Naive thymus-derived CD8-positive, alpha-beta T cell (primary cell): ENCODE data around the gene KIF7. TPM values are rescaled to one million over a fixed set of nuclear protein-coding genes. Genes with fewer than 3 reads are reported as not detected.
"Not testable (repeated sequence)": the region's sequence is repeated elsewhere in the genome, so short reads cannot be mapped to it uniquely, and the experiment has no call there.

Experiments
- ATAC-seq, 2 donors: fragments of 150-1000 bp; cut with Tn5 transposase in 1 of 2; sonication (Bioruptor Pico), chemical (Tn5 transposase) in 1 of 2; 1 replicate in 1 of 2; 2 replicates in 1 of 2; pipeline ENCODE4 v1.10.0; 2021; ENCODE audit warnings: mild to moderate bottlenecking in 2 of 2, moderate library complexity in 2 of 2
- POLR2A ChIA-PET: fragments of 350-600 bp; sonication (Branson Sonifier 250); formaldehyde crosslinking; loops from one replicate; lab custom pipeline; 2021; ENCODE audit warnings: antibody characterized with exemption; lab: Charles Lee
- DNase-seq, 10 donors: peaks; one replicate each; pipeline versions ENCODE4 v3.0.0 to v3.0.0-alpha.2; 2020 to 2022
- H3K27ac Mint-ChIP-seq, 10 donors: one replicate each; pipeline ENCODE4 v1.8.0; 2020 to 2022; ENCODE audit warnings: mild to moderate bottlenecking in 10 of 10, mixed read lengths in 10 of 10, moderate library complexity in 4 of 10, inconsistent platforms in 1 of 10
- H3K27me3 Mint-ChIP-seq, 5 donors: one replicate each; pipeline ENCODE4 v1.8.0; 2021 to 2022; ENCODE audit warnings: mixed read lengths in 5 of 5
- H3K36me3 Mint-ChIP-seq, 3 donors: one replicate each; pipeline ENCODE4 v1.8.0; 2020 to 2022; ENCODE audit warnings: mixed read lengths in 3 of 3, mild to moderate bottlenecking in 2 of 3, inconsistent platforms in 1 of 3
- H3K4me1 Mint-ChIP-seq, 4 donors: one replicate each; pipeline ENCODE4 v1.8.0; 2021 to 2022; ENCODE audit warnings: mixed read lengths in 4 of 4
- H3K4me3 Mint-ChIP-seq, 10 donors: one replicate each; pipeline ENCODE4 v1.8.0; 2020 to 2022; ENCODE audit warnings: mild to moderate bottlenecking in 10 of 10, mixed read lengths in 10 of 10, moderate library complexity in 6 of 10, inconsistent platforms in 1 of 10
- H3K9me3 Mint-ChIP-seq, 9 donors: one replicate each; pipeline ENCODE4 v1.8.0; 2020 to 2022; ENCODE audit warnings: mixed read lengths in 9 of 9, mild to moderate bottlenecking in 3 of 9, inconsistent platforms in 1 of 9, moderate library complexity in 1 of 9
- polyA plus RNA-seq, 3 donors: library from polyadenylated mRNA; unstranded; fragments of 300-500 nt; fragmentation: Illumina TruSeq; gene quantifications; one replicate each; pipeline ENCODE4 v1.2.3, GENCODE V29; 2021
- total RNA-seq, 8 experiments: library from RNA in 2 of 8; stranded (reverse) in 2 of 8; gene quantifications; one replicate each; pipeline ENCODE4 v1.2.3 and lab custom pipeline; 2021 to 2026

The KIF7 gene
- total and polyA plus RNA-seq, 5 experiments from 2014 or later: 0.10 to 0.17 TPM; not detected in 3

DNA sequence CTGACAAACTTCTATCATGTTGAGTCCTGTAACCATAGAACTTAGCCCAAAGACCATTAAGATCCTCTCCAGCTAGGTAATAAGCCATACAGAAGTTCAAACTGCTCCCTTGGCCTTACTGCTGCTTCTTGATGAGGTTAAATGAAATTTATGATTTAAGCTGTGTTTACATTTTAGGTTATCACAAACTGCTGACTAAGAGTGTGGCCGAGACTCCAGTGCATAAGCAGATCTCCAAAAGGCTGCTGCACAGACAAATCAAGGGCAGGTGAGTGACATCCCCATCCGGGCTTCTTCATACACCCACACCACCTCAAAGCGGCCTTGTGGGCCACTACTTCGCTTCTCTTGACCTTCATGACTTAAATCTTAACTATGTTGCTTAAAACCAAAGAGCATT, 39.0 kb downstream of the KIF7 start:
- H3K36me3 Mint-ChIP-seq: peaks cover 3 to 27% (median 26%) of the 10 kb centered on the region in 3 donors
- ATAC-seq (no peak), DNase-seq (no peak)
- H3K9me3 Mint-ChIP-seq: peaks cover 10 to 42% (median 26%) of the 10 kb centered on the region in 9 donors
- no peaks in the 10 kb centered on the region for H3K4me1 Mint-ChIP-seq
- H3K27me3 Mint-ChIP-seq: peaks cover 0 to 2% (median 0%) of the 10 kb centered on the region in 5 donors
- H3K4me3 Mint-ChIP-seq: no peak overlapping the region
- POLR2A ChIA-PET: no interaction called here
- no peak overlapping the region for H3K27ac Mint-ChIP-seq

DNA sequence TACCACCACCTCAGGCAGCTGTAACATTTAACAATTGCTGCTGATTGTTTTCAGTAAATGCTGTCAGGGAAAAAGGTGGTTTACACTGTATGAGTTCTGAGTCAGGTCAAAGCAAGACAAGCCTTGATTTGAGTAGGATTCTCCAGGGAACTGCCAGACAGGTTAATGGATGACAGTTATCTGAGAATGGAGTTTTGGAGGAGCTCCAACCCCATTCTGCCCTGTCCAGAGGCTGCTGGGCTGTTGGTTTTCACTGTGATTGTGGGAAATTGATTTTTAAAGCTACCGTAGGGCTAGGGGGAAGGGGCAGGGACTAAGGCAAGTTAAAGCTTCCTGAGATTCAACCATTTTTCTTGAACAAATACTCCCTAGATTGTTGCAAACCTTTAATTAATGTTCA, 40.1 kb downstream of the KIF7 start:
- H3K27ac Mint-ChIP-seq: no peak overlapping the region
- H3K9me3 Mint-ChIP-seq: peaks cover 13 to 43% (median 28%) of the 10 kb centered on the region in 9 donors
- H3K4me3 Mint-ChIP-seq: no peak overlapping the region
- DNase-seq (no peak), ATAC-seq (no peak)
- H3K36me3 Mint-ChIP-seq: peaks cover 3 to 29% (median 27%) of the 10 kb centered on the region in 3 donors
- POLR2A ChIA-PET: no interaction called here
- H3K27me3 Mint-ChIP-seq: peaks cover 0 to 2% (median 0%) of the 10 kb centered on the region in 5 donors
- H3K4me1 Mint-ChIP-seq: no peaks in the 10 kb centered on the region

DNA sequence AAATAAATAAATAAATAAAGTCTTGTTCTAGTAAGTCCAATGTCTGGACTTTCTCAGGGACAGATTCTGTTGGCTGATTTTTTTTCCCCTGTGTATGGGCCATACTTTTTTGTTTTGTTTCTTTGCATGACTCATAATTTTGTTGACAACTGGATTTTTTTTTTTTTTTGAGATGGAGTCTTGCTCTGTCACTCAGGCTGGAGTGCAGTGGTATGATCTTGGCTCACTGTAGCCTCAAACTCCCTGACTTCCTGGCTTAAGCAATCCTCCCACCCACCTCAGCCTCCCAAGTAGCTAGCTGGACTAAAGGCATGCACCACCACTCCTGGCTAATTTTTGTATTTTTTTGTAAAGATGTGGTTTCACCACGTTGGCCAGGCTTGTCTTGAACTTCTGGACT, 41.1 kb downstream of the KIF7 start:
- Mint-ChIP-seq H3K27me3 (peaks cover 0 to 2% (median 0%) of the 10 kb centered on the region in 5 donors), H3K9me3 (peaks cover 13 to 43% (median 28%) of the 10 kb centered on the region in 9 donors), H3K36me3 (peaks cover 3 to 29% (median 27%) of the 10 kb centered on the region in 3 donors), H3K4me1 (no peaks in the 10 kb centered on the region), H3K4me3 (no peak overlapping the region), H3K27ac (no peak overlapping the region)
- no peak for ATAC-seq
- POLR2A ChIA-PET: no interaction called here
- no peak for DNase-seq

DNA sequence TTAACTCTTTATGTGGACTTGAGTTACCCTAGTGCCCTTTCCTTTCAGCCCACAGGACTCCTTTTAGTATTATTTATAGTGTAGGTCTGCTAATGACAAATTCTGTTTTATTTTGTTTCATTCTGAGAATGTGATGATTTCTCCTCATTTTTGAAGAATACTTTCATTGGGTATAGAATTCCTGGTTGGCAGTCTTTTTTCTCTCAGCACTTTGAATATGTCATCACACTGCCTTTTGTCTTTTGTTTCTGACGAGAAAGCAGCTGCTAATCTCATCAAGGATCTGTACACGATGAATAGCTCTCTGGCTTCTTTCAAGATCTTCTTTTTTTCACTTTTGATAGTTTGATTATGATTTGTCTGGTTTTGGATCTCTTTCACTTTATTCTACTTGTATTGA, 42.2 kb downstream of the KIF7 start:
- Mint-ChIP-seq H3K4me1 (no peaks in the 10 kb centered on the region), H3K27ac (no peak overlapping the region), H3K27me3 (peaks cover 0 to 2% (median 0%) of the 10 kb centered on the region in 5 donors), H3K9me3 (peaks cover 13 to 43% (median 28%) of the 10 kb centered on the region in 9 donors), H3K36me3 (peaks cover 3 to 29% (median 27%) of the 10 kb centered on the region in 3 donors), H3K4me3 (no peak overlapping the region)
- no peak for ATAC-seq
- DNase-seq: no peak
- POLR2A ChIA-PET: no interaction called here

DNA sequence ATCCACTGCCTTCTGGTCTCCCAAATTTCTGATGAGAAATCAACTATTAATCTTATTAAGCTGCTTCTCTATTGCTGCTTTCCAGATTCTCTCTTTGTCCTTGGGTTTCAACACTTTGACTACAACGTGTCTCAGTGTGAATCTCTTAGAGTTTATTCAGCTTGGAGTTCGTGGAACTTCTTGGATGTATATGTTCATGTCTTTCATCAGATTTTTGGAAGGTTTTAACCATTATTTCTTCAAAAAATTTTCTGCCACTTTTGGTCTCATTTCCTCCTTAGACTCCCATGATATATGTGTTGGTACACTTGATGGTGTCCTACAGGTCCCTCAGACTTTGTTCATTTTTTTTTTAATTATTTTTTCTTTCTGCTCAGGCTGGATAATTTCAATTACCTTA, 44.0 kb downstream of the KIF7 start:
- H3K27me3 Mint-ChIP-seq: peaks cover 0 to 2% (median 0%) of the 10 kb centered on the region in 5 donors
- H3K4me3 Mint-ChIP-seq: no peak overlapping the region
- ATAC-seq (no peak), DNase-seq (no peak)
- H3K27ac Mint-ChIP-seq: no peak overlapping the region
- no peaks in the 10 kb centered on the region for H3K4me1 Mint-ChIP-seq
- H3K36me3 Mint-ChIP-seq: peaks cover 3 to 29% (median 27%) of the 10 kb centered on the region in 3 donors
- POLR2A ChIA-PET: no interaction called here
- H3K9me3 Mint-ChIP-seq: peaks cover 13 to 43% (median 28%) of the 10 kb centered on the region in 9 donors

DNA sequence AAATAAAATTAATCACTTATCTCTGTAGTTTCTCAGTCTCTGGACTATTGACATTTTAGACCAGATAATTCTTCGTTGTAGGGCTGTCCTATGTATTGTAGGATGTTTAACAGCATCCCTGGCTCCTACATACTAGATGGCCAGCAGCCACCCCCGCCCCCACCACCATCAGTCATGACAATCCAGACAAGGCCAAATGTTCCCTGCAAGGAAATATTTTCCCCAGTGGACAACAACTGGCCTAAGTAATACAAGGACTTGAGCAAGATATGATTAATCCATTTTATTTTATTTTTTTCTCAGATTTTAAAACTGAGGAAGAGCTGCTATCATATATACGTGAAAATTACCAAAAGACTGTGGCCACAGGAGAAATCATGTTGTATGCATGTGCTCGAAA, 56.2 kb downstream of the KIF7 start:
- POLR2A ChIA-PET: no interaction called here
- Mint-ChIP-seq H3K4me3 (no peak overlapping the region), H3K27me3 (no peaks in the 10 kb centered on the region), H3K9me3 (no peaks in the 10 kb centered on the region), H3K27ac (no peak overlapping the region), H3K4me1 (no peaks in the 10 kb centered on the region), H3K36me3 (no peaks in the 10 kb centered on the region)
- DNase-seq: no peak
- no peak for ATAC-seq

DNA sequence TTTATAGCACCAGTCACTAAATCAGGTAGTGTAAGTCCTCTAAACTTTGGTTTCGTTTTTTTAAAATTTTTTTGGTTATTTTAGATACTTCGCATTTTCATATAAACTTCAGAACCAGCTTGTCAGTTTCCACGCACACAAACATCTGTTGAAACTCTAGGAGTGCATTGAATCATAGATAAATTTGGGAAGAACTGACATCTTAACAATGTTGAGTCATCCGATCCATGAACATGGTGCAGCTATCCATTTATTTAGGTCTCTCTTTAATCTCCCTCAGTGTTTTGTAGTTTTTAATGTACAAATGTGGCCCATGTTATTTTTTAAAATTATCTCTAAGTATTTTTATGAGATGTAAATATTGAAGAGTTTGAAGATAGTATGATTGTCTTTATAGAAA, 62.2 kb downstream of the KIF7 start:
- Mint-ChIP-seq H3K36me3 (no peaks in the 10 kb centered on the region), H3K4me3 (no peak overlapping the region), H3K27me3 (no peaks in the 10 kb centered on the region), H3K9me3 (no peaks in the 10 kb centered on the region), H3K4me1 (no peaks in the 10 kb centered on the region), H3K27ac (no peak overlapping the region)
- ATAC-seq (no peak), DNase-seq (no peak)
- POLR2A ChIA-PET: no interaction called here

DNA sequence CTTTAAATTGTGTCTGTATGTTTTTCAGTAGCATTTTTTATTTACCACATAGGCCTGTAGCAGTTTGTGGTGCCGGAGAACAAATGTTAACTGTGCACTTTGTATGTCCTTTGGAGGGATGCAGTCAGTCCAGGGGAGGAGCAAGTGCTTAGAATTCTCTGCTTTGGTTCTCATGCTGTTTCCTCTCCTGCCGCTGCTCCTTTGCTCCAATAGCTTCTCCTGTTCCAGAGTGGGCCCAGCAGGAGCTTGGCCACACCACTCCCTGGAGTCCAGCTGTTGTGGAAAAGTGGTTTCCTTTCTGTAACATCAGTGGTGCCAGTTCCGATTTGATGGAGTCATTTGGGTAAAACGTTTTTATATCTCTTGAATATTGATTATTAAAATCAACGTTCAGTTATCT, 63.4 kb downstream of the KIF7 start:
- Mint-ChIP-seq H3K27ac (no peak overlapping the region), H3K36me3 (no peaks in the 10 kb centered on the region), H3K27me3 (no peaks in the 10 kb centered on the region), H3K9me3 (no peaks in the 10 kb centered on the region), H3K4me1 (no peaks in the 10 kb centered on the region), H3K4me3 (no peak overlapping the region)
- POLR2A ChIA-PET: no interaction called here
- no peak for ATAC-seq
- DNase-seq: no peak

DNA sequence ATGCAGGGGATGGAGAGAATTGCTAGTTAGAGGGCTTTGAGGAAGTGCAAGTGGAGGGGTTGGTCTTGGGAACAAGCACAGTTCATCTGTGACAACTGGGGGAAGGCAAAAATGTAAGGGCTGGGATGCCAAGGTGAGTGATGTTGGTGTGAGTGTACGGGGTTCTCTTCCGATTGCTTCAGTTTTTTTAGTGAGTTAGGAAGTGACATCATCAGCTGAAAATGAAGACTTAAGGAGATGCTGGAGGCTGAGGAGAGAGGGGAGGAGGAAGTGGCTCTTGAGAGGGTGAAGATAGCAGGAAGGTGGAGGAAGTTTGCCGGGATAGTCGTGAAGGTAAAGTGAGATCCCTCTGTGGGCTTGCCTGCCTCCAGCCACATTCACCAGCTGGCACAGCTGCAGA, 67.3 kb downstream of the KIF7 start:
- POLR2A ChIA-PET: no interaction called here
- H3K9me3 Mint-ChIP-seq: no peaks in the 10 kb centered on the region
- no peak overlapping the region for H3K4me3 Mint-ChIP-seq
- DNase-seq (no peak), ATAC-seq (no peak)
- no peak overlapping the region for H3K27ac Mint-ChIP-seq
- no peaks in the 10 kb centered on the region for H3K36me3 Mint-ChIP-seq
- H3K4me1 Mint-ChIP-seq: no peaks in the 10 kb centered on the region
- no peaks in the 10 kb centered on the region for H3K27me3 Mint-ChIP-seq

DNA sequence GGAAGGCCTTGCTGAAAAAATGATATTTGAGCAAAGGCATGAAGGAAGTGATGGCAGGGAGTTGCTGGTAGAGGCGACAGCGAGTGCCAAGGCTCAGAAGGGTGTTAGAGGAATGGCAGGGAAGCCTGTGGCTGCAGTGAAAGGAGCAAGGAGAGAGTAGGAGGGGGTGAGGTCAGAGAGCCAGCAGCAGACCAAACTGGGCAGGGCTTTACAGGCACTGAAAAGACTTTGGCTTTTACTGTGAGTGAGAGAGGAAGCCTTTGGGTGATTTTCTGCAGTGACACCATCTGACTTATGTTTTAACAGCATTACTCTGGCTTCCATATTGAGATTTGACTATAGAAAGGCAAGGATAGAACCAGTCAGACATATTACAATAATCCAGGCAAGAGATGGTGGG, 68.6 kb downstream of the KIF7 start:
- H3K27ac Mint-ChIP-seq: no peak overlapping the region
- no peaks in the 10 kb centered on the region for H3K27me3 Mint-ChIP-seq
- H3K36me3 Mint-ChIP-seq: no peaks in the 10 kb centered on the region
- ATAC-seq (no peak), DNase-seq (no peak)
- no peaks in the 10 kb centered on the region for H3K4me1 Mint-ChIP-seq
- POLR2A ChIA-PET: no interaction called here
- H3K4me3 Mint-ChIP-seq: no peak overlapping the region
- H3K9me3 Mint-ChIP-seq: no peaks in the 10 kb centered on the region

DNA sequence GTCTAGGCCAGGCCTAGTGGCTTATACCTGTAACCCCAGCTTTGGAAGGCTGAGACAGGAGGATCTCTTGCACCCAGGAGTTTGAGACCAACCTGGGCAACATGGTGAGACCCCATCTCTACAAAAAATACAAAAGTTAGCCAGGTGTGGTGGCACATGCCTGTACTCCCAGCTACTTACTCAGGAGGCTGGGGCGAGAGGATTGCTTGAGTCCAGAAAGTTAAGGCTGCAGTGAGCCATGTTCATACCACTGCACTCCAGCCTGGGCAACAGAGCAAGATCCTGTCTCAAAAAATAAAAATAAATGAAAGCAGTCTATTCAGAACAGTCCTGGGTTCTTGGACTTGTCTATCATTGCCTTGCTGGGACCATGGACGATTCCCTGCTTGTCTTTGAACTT, 74.5 kb downstream of the KIF7 start:
- DNase-seq, H3K9me3 Mint-ChIP-seq, POLR2A ChIA-PET, H3K27ac Mint-ChIP-seq, ATAC-seq, H3K27me3 Mint-ChIP-seq, H3K36me3 Mint-ChIP-seq, H3K4me3 Mint-ChIP-seq: not testable (repeated sequence)
- peaks cover 1 to 10% (median 7%) of the 10 kb centered on the region in 4 donors for H3K4me1 Mint-ChIP-seq

DNA sequence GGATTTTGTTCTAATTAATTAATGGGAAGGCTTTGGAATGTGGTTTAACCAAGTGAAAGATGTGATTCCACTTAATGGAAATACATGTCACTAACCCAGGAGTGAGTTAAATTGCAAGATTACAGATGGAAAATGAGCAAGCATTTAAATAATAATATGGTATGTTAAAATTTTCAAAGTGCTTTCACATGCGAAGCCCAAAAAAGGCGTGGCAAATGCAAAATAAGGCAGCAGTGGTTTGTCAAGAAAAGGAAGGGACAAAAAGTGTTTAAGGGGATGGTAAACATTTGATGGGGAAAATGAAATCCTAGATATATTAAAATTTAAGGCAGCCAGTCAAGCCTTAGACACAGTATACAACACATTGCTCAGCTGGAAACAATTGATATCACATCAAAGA, 77.1 kb downstream of the KIF7 start:
- ATAC-seq (no peak), DNase-seq (no peak)
- Mint-ChIP-seq H3K27me3 (peaks cover 0 to 4% (median 0%) of the 10 kb centered on the region in 5 donors), H3K4me3 (no peak overlapping the region), H3K4me1 (peaks cover 1 to 14% (median 9%) of the 10 kb centered on the region in 4 donors), H3K9me3 (no peaks in the 10 kb centered on the region), H3K27ac (no peak overlapping the region), H3K36me3 (no peaks in the 10 kb centered on the region)
- POLR2A ChIA-PET: no interaction called here
